H1 (cell line): ENCODE measurements around the gene COIL. TPM values are rescaled to one million over a fixed set of nuclear protein-coding genes. Genes with fewer than 3 reads are reported as not detected.

Experiments used
- ATF3 ChIP-seq: IDR thresholded peaks from 2 replicates; pipeline ENCODE4 v1.6.1; 2011; ENCODE audit warnings: low read depth, mild to moderate bottlenecking, low read length; ENCODE audit not compliant: insufficient read depth
- CBX8 ChIP-seq: fragments of 300-800, 300-1000 bp; sonication (generic); IDR thresholded peaks from 2 replicates; pipeline ENCODE4 v1.7.1; 2016; ENCODE audit warnings: low read depth, low read length, borderline replicate concordance
- HDAC2 ChIP-seq, 2 experiments: fragments of 300-600 bp in 1 of 2; sonication (generic) in 1 of 2; IDR thresholded peaks; 2 replicates each; pipeline ENCODE4 v1.6.1; 2011 to 2012; ENCODE audit warnings: low read depth in 2 of 2, low read length in 2 of 2, mild to moderate bottlenecking in 2 of 2, moderate library complexity in 2 of 2, borderline replicate concordance in 1 of 2, inconsistent platforms in 1 of 2
- KDM4A ChIP-seq: IDR thresholded peaks from one replicate; pipeline ENCODE4 v1.7.1; 2012; ENCODE audit warnings: low read depth, mild to moderate bottlenecking, moderate library complexity, low read length, inconsistent platforms; ENCODE audit not compliant: severe bottlenecking
- MAX ChIP-seq: IDR thresholded peaks from 2 replicates; pipeline ENCODE4 v1.6.1; 2012; ENCODE audit warnings: inconsistent platforms
- POLR2A ChIP-seq, 2 experiments: IDR thresholded peaks; 1 replicate in 1 of 2; 2 replicates in 1 of 2; pipeline ENCODE4 v1.6.1; 2011; ENCODE audit warnings: low read depth in 2 of 2, low read length in 2 of 2, mild to moderate bottlenecking in 2 of 2; ENCODE audit errors: control extremely low read depth in 1 of 2
- RBBP5 ChIP-seq: IDR thresholded peaks from 2 replicates; pipeline ENCODE4 v1.7.1; 2012; ENCODE audit warnings: low read depth, mild to moderate bottlenecking, inconsistent platforms, low read length, moderate library complexity, borderline replicate concordance
- RFX5 ChIP-seq: IDR thresholded peaks from 2 replicates; pipeline ENCODE4 v1.6.1; 2011; ENCODE audit warnings: low read depth, low read length, improper control_type of control experiment, borderline replicate concordance
- RXRA ChIP-seq: IDR thresholded peaks from 2 replicates; pipeline ENCODE4 v1.6.1; 2011; ENCODE audit warnings: low read depth, mild to moderate bottlenecking, low read length, moderate library complexity; ENCODE audit not compliant: insufficient read depth
- SIN3A ChIP-seq, 2 experiments: IDR thresholded peaks in 1 of 2; conservative IDR thresholded peaks in 1 of 2; 2 replicates each; pipeline ENCODE4 v1.6.1; 2011 to 2012; ENCODE audit warnings: low read length in 2 of 2, improper control_type of control experiment in 1 of 2, low read depth in 1 of 2, mild to moderate bottlenecking in 1 of 2
- SRF ChIP-seq: IDR thresholded peaks from 2 replicates; pipeline ENCODE4 v1.6.1; 2011; ENCODE audit warnings: mild to moderate bottlenecking, low read depth, low read length, moderate library complexity
- TAF1 ChIP-seq: IDR thresholded peaks from 2 replicates; pipeline ENCODE4 v1.6.1; 2011; ENCODE audit warnings: mild to moderate bottlenecking, low read depth, low read length
- TAF7 ChIP-seq: optimal IDR thresholded peaks from 2 replicates; pipeline ENCODE3; 2011; ENCODE audit warnings: low read depth, mild to moderate bottlenecking, inconsistent platforms, low read length, moderate library complexity, borderline replicate concordance
- TBP ChIP-seq: IDR thresholded peaks from 2 replicates; pipeline ENCODE4 v1.6.1; 2011; ENCODE audit warnings: low read depth, low read length, improper control_type of control experiment
- USF2 ChIP-seq: IDR thresholded peaks from 2 replicates; pipeline ENCODE4 v1.6.1; 2011; ENCODE audit warnings: low read length, improper control_type of control experiment
- YY1 ChIP-seq: IDR thresholded peaks from 2 replicates; pipeline ENCODE4 v1.6.1; 2011; ENCODE audit warnings: low read depth, mild to moderate bottlenecking, low read length
- polyA plus RNA-seq, 7 experiments: library from polyadenylated mRNA; depleted of rRNA in 3 of 7; stranded (reverse) in 5 of 7; unstranded in 2 of 7; fragments of >200 nt in 5 of 7; fragments of 200-250 nt in 2 of 7; gene quantifications; 1 replicate in 5 of 7; 2 replicates in 1 of 7; 4 replicates in 1 of 7; pipeline versions ENCODE4 v1.2.1 to v1.2.3, GENCODE V29; 2011 to 2013; ENCODE audit warnings: missing spikeins in 2 of 7, mixed read lengths in 2 of 7
- total RNA-seq: library from RNA; stranded (reverse); fragmentation: NEBNext Ultra II Directional; extraction: Animal tissue kit (Norgen Biotek cat#: 25700); gene quantifications from 2 replicates; pipeline ENCODE4 v1.2.1, GENCODE V29; 2021

Gene COIL
- total and polyA plus RNA-seq, 2 of the 8 experiments (the other 6 are each of a cell fraction or from before 2014, with no cell fraction given): 5.2 to 23.6 TPM

- TF ChIP-seq TAF1 (peak; percentile 93), TAF7 (peak; percentile 63), USF2 (peak; percentile 81), KDM4A (peak; percentile 41), TBP (peak; percentile 80; the same call in 1 of the 2 replicates), HDAC2 (IDR thresholded peaks at IDR 0.05; ENCODE audit: borderline replicate concordance in 1 of 2, low read depth in 2 of 2, low read length in 2 of 2) (0 out of 4 replicates have a peak, but pooled peaks of 1 of the 2 experiments have one; percentile 31), RFX5 (no peak), SRF (no peak), CBX8 (no peak), POLR2A (IDR thresholded peaks at IDR 0.05; ENCODE audit: control extremely low read depth in 1 of 2, low read depth in 2 of 2, low read length in 2 of 2) (peak; percentile 59 to 74; a peak in 2 of 3 replicates), ATF3 (0 out of 2 replicates have a peak, but pooled peaks have one; percentile 56), SIN3A (conservative IDR thresholded peaks at IDR 0.05 in 1 of 2, IDR thresholded peaks at IDR 0.05 in 1 of 2; ENCODE audit: low read depth in 1 of 2, low read length in 2 of 2) (peak in 1 of 2 experiments; percentile 82; a peak in 1 of 4 replicates), RBBP5 (peak; percentile 54; the same call in 1 of the 2 replicates), YY1 (no peak), MAX (peak; percentile 63), RXRA (no peak)
These were observed 17.0 kb upstream of the COIL start, which contains the start of gene SCPEP1 (continued) for GRCh38 chr17:56977673-56978395.
